Peyer's patch (tissue), 4 donors: ENCODE measurements around the gene HMX2. TPM values are rescaled to one million over a fixed set of nuclear protein-coding genes. Genes with fewer than 3 reads are reported as not detected.

Source experiments
- DNase-seq, 3 donors: peaks; one replicate each; pipeline ENCODE4 v3.0.0-alpha.2; 2017 to 2019
- H3K27ac ChIP-seq, 4 donors: fragments of 200-600 bp; sonication (generic); one replicate each; pipeline ENCODE4 v1.5.1; 2016 to 2019
- H3K27me3 ChIP-seq, 2 donors: fragments of 200-600 bp; sonication (generic); one replicate each; pipeline ENCODE4 v1.5.1; 2019
- H3K36me3 ChIP-seq, 3 donors: fragments of 200-600 bp; sonication (generic); one replicate each; pipeline ENCODE4 v1.5.1; 2016 to 2019
- H3K4me1 ChIP-seq, 4 donors: fragments of 200-600 bp; sonication (generic); one replicate each; pipeline ENCODE4 v1.5.1; 2016 to 2019
- H3K4me3 ChIP-seq, 4 donors: fragments of 200-600 bp; sonication (generic); 1 replicate in 3 of 4; 2 replicates in 1 of 4; pipeline ENCODE4 v1.5.1; 2016 to 2019; ENCODE audit warnings: mild to moderate bottlenecking in 1 of 4
- H3K9me3 ChIP-seq, 4 donors: fragments of 200-600 bp; sonication (generic); one replicate each; pipeline ENCODE4 v1.5.1; 2016 to 2019; ENCODE audit warnings: mild to moderate bottlenecking in 1 of 4
- CTCF ChIP-seq, 6 experiments: fragments of 450-650 bp in 4 of 6; fragments of 200-600 bp in 2 of 6; sonication (generic) in 1 of 6; IDR thresholded peaks; one replicate each; pipeline ENCODE4 v1.5.1; 2017 to 2019; ENCODE audit warnings: antibody characterized with exemption in 6 of 6, mild to moderate bottlenecking in 3 of 6, moderate library complexity in 1 of 6
- POLR2A ChIP-seq, 2 donors: fragments of 450-650 bp; IDR thresholded peaks; one replicate each; pipeline ENCODE4 v1.5.1; 2017; ENCODE audit warnings: antibody characterized with exemption in 2 of 2, mild to moderate bottlenecking in 2 of 2, moderate library complexity in 2 of 2
- total RNA-seq, 4 donors: library from RNA; depleted of rRNA; stranded (reverse); fragments of >200 nt; gene quantifications; one replicate each; pipeline ENCODE4 v1.1.0, GENCODE V29; 2016

Gene HMX2
- total RNA-seq, 4 donors from 2014 or later = 1.0 TPM; not detected in 3

DNA sequence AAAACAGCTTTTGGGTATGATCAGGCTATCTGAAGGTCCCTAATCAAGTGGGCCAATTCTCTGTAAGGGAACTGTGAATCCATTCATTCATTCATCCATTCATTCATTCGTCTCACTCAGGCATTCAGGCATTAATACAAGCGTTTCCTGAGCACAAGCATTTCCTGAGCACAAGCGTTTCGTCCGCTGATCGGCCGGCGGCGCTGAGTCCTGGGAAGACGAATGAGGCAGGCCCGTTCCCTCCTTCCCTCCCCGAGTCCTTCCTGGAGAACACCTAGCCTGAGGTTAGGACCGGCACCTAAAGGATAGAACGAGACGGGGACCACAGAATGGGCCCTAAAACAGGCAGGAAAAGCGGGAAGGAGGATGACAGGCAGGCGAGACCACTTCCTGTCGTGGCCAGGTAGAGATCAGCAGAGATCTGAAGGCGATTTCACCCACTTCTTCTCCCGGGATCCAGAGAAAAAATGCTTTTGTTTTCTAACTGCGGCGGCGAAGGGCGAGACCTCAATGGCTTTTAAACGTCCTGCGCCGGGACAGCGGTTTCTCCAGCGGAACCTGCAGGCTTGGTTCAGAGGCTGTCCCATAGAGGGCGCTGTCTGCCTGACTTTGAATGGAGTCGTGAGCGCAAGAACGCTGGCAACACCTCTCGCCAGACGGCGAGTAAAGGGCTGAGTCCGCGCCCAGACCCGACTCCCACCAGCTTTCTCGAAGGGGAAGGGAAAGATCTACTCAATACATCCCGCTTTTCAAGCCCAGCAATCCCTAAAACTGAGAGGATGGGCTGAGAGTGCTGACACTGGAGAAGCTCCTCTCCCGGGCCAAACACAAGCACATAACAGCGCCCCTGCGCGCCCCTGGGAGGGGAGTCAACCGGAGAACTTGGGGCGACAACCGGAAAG is 15.1 kb upstream of the HMX2 start:
- Histone ChIP-seq H3K36me3 (no peaks in the 10 kb centered on the region), H3K9me3 (no peaks in the 10 kb centered on the region), H3K27me3 (peaks cover 0 to 60% of the 10 kb centered on the region in 2 donors), H3K4me3 (peak overlapping the region in 2 of 4 donors; percentile 24 to 26), H3K27ac (no peak overlapping the region), H3K4me1 (peaks cover 0 to 53% (median 28%) of the 10 kb centered on the region in 4 donors)
- DNase-seq = peak; percentile 80 to 93 (median 83)
- TF ChIP-seq POLR2A (IDR thresholded peaks at IDR 0.05) = no peak
- peak; percentile 65 to 92 (median 85) for TF ChIP-seq CTCF (IDR thresholded peaks at IDR 0.05)

GRCh38 chr10:123133541-123134342 is 14.2 kb upstream of the HMX2 start:
- peaks cover 0 to 54% (median 28%) of the 10 kb centered on the region in 4 donors for H3K4me1 ChIP-seq

DNA sequence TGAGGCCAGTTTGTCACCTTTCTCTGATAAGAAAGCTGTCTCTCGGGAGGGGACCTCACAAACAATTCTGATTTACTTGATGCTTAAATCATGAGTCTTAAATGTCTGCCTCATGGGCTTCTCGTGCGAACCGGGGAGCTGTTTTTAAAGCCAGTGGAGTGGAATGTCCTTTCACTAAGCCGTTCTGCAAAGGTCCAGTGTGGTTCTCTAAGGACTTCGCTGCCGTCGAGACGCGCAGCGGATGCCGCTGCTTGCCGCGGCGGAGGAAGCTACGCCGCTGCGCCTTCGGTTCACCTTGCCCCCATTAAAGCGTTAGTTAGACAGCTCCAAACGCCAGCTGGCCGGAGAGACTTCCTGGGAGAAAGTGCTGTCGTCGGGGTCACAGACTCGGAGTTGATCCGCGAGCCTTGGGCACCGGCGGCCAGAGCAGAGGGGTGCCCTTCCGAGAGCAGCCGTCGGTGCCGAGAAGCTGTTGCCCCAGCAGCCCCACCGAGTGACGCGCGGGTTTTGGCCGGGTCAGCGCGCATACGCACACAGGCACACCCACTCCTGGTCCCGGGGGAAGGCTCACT is 13.5 kb upstream of the HMX2 start:
- no peak overlapping the region for H3K27ac ChIP-seq
- H3K36me3 ChIP-seq = no peaks in the 10 kb centered on the region
- H3K9me3 ChIP-seq = no peaks in the 10 kb centered on the region
- peaks cover 0 to 54% (median 28%) of the 10 kb centered on the region in 4 donors for H3K4me1 ChIP-seq
- H3K4me3 ChIP-seq = no peak overlapping the region
- DNase-seq = no peak
- TF ChIP-seq POLR2A (IDR thresholded peaks at IDR 0.05) (no peak), CTCF (IDR thresholded peaks at IDR 0.05) (no peak)
- H3K27me3 ChIP-seq = peaks cover 0 to 74% of the 10 kb centered on the region in 2 donors

More at GRCh38 chr10:123133541-123134342, 14.2 kb upstream of the HMX2 start:
- DNase-seq = no peak
- Histone ChIP-seq H3K9me3 (no peaks in the 10 kb centered on the region), H3K36me3 (no peaks in the 10 kb centered on the region), H3K27me3 (peaks cover 0 to 68% of the 10 kb centered on the region in 2 donors), H3K27ac (no peak overlapping the region), H3K4me3 (no peak overlapping the region)
- TF ChIP-seq POLR2A (IDR thresholded peaks at IDR 0.05) = no peak
- no peak for TF ChIP-seq CTCF (IDR thresholded peaks at IDR 0.05)

DNA sequence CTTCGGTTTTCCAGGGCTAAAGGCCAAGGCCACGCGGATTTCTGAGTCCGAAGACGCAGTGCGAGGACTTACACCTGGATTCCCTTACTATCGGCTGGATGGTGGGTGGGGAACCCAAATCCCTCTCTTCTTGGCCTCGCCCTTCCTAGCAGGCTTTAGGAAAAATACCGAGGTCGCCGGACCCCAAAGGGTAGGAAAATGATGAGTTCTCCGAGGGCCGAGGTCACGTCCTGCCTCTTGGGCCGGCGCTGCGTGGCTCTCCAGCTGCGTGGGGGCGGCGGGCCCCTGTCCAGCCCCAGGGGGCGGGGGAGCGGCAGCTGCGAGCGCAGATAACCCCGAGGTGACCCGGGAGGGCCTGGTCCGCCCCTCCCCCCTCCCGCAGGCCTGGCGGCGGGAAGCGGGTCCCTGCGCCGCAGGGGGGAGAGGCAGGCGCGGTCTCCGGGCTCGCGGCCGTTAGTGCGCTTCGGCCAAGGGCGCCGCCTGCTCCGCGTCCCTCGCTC is 13.0 kb upstream of the HMX2 start:
- Histone ChIP-seq H3K36me3 (no peaks in the 10 kb centered on the region), H3K9me3 (no peaks in the 10 kb centered on the region), H3K27me3 (peaks cover 0 to 80% of the 10 kb centered on the region in 2 donors), H3K4me3 (peak overlapping the region in 3 of 4 donors; percentile 47 to 55 (median 53)), H3K4me1 (peaks cover 0 to 54% (median 28%) of the 10 kb centered on the region in 4 donors), H3K27ac (no peak overlapping the region)
- TF ChIP-seq POLR2A (IDR thresholded peaks at IDR 0.05) = no peak
- no peak for DNase-seq

DNA sequence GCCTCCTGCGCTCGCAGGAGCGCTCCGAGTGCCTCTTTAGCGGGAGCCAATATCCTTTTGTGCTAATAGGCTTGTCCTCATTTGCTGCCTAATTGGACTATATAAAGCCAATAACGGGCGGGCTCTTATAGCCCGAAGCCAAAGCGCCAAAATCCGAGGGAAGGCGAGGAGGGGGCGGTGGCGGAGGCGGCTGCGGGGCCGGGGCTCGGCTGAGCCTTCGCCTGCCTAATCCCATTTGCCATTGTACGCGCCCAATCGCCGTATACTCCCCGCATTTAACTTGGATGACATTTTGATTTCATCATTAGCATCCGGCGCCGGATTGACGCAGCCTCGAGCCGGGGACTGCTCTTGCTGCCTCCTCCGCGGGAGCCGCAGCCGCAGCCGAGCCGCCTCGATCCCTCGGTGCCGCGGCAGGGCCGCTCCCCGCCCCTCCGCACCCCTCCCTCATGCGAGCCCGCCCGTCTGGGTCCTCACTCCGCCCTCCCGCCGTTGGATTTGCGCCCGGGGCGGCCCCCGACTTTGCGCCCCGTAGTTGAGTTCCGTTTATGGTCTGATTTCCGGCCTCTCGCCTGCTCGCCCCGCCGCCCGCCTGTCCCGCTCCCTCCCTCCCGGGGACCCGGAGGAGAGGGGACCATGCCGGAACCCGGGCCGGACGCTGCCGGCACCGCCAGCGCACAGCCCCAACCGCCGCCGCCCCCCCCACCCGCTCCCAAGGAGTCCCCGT is 12.4 kb upstream of the HMX2 start, which contains the start of gene HMX3:
TSS of gene HMX3 (plus strand) at position 556 of the 727 bp plus-strand sequence. CDS start at position 637, 81 bp downstream.
- Histone ChIP-seq H3K9me3 (no peaks in the 10 kb centered on the region), H3K27ac (no peak within 1 kb of the TSS), H3K4me3 (peak within 1 kb of the TSS; percentile 22 to 55 (median 50)), H3K36me3 (no peaks in the 10 kb centered on the region), H3K27me3 (peaks cover 0 to 86% of the 10 kb centered on the region in 2 donors), H3K4me1 (peaks cover 0 to 54% (median 28%) of the 10 kb centered on the region in 4 donors)
- TF ChIP-seq POLR2A (IDR thresholded peaks at IDR 0.05) (no peak), CTCF (IDR thresholded peaks at IDR 0.05) (no peak)
- DNase-seq = no peak
